HepG2 (cell line): ENCODE results near the gene MYH7B. TPM values are rescaled to one million over a fixed set of nuclear protein-coding genes. Genes with fewer than 3 reads are reported as not detected.

Source experiments
- ATAC-seq: fragments of 200-7000 bp; cut with Tn5 transposase; 3 replicates; pipeline ENCODE4 v1.9.1; 2020; ENCODE audit warnings: mild to moderate bottlenecking, moderate library complexity
- BruUV-seq: library from RNA; stranded (reverse); fragments of 400-500 nt; replicated peaks from 2 replicates; lab custom pipeline; 2021; lab: Mats Ljungman, UMichigan
- CTCF ChIA-PET: fragments of 300-600 bp; formaldehyde crosslinking; extraction: SDS; loops from one replicate; lab custom pipeline; 2021; ENCODE audit warnings: low total read pairs, inconsistent platforms, low intra/inter-chr PET ratio; lab: Yijun Ruan, JAX
- POLR2A ChIA-PET: fragments of 350-600 bp; sonication (Branson Sonifier 250); formaldehyde crosslinking; loops from one replicate; lab custom pipeline; 2020; ENCODE audit warnings: antibody characterized with exemption, inconsistent platforms; lab: Yijun Ruan, JAX
- DNase-seq: peaks from one replicate; pipeline ENCODE4 v3.0.0-alpha.2; 2015; ENCODE audit warnings: low spot score
- FAIRE-seq: peaks from 3 replicates; lab custom pipeline; 2011; peaks lifted over from hg19 to GRCh38; lab: Jason Lieb, UNC
- H2AFZ ChIP-seq: one replicate; pipeline ENCODE4 v1.6.1; 2011; ENCODE audit warnings: low read length, inconsistent platforms
- H3K27ac ChIP-seq: fragments of 300-600 bp; 3 replicates; pipeline ENCODE4 v1.8.0; 2011; ENCODE audit warnings: mixed run types, mild to moderate bottlenecking, mixed read lengths, low read length, inconsistent platforms; ENCODE audit not compliant: insufficient read depth; ENCODE audit errors: extremely low read length
- H3K27me3 ChIP-seq, 2 experiments: fragments of 200-600 bp in 1 of 2; 2 replicates in 1 of 2; 3 replicates in 1 of 2; pipeline versions ENCODE4 v1.6.0 to v1.8.0; 2011; ENCODE audit warnings: low read length in 2 of 2, mild to moderate bottlenecking in 2 of 2, moderate library complexity in 2 of 2, inconsistent platforms in 1 of 2; ENCODE audit not compliant: insufficient read depth in 2 of 2, control insufficient read depth in 1 of 2
- H3K36me3 ChIP-seq, 2 experiments: fragments of 200-600 bp in 1 of 2; replicated peaks in 1 of 2; 2 replicates in 1 of 2; 3 replicates in 1 of 2; pipeline versions ENCODE4 v1.5.1 to v1.8.0; 2011; ENCODE audit warnings: low read length in 2 of 2, inconsistent platforms in 1 of 2; ENCODE audit not compliant: insufficient read depth in 2 of 2, control insufficient read depth in 1 of 2
- H3K4me1 ChIP-seq: 2 replicates; pipeline ENCODE4 v1.5.1; 2012; ENCODE audit warnings: low read length, inconsistent platforms; ENCODE audit not compliant: insufficient read depth
- H3K4me2 ChIP-seq: 2 replicates; pipeline ENCODE4 v1.6.0; 2011; ENCODE audit warnings: low read depth, low read length, inconsistent platforms
- H3K4me3 ChIP-seq, 3 experiments: fragments of 200-600 bp in 1 of 3; sonication (generic), shearing (Covaris generic) in 1 of 3; replicated peaks in 1 of 3; 2 replicates each; pipeline ENCODE4 v1.5.1; 2011 to 2016; ENCODE audit warnings: low read length in 3 of 3, inconsistent platforms in 2 of 3, low read depth in 2 of 3, mild to moderate bottlenecking in 2 of 3, control low read depth in 1 of 3, mixed read lengths in 1 of 3; ENCODE audit not compliant: insufficient read depth in 1 of 3
- H3K79me2 ChIP-seq: one replicate; pipeline ENCODE4 v1.6.1; 2011; ENCODE audit warnings: low read length, inconsistent platforms; ENCODE audit not compliant: insufficient read depth
- H3K9ac ChIP-seq: 2 replicates; pipeline ENCODE4 v1.6.0; 2011; ENCODE audit warnings: mild to moderate bottlenecking, low read depth, low read length, inconsistent platforms; ENCODE audit not compliant: insufficient read depth
- H3K9me3 ChIP-seq: 2 replicates; pipeline ENCODE4 v1.5.1; 2012; ENCODE audit warnings: mild to moderate bottlenecking, low read length
- H4K20me1 ChIP-seq: 2 replicates; pipeline ENCODE4 v1.6.0; 2011; ENCODE audit warnings: inconsistent platforms, mild to moderate bottlenecking, low read length, moderate library complexity; ENCODE audit not compliant: insufficient read depth
- DNMT1 ChIP-seq: sonication (generic); formaldehyde crosslinking; IDR thresholded peaks from 2 replicates; pipeline ENCODE4 v1.5.1; 2020; ENCODE audit warnings: mild to moderate bottlenecking, missing genetic modification reagents
- GATAD1 ChIP-seq: IDR thresholded peaks from 2 replicates; pipeline ENCODE4 v1.6.1; 2016; ENCODE audit warnings: missing genetic modification reagents, missing compliant biosample characterization
- GLI4 ChIP-seq: sonication (generic); formaldehyde crosslinking; IDR thresholded peaks from 2 replicates; pipeline ENCODE4 v1.5.1; 2020; ENCODE audit warnings: missing genetic modification reagents, mild to moderate bottlenecking, moderate library complexity, borderline replicate concordance
- HNF4A ChIP-seq: sonication (generic); formaldehyde crosslinking; IDR thresholded peaks from 2 replicates; pipeline ENCODE4 v1.4.0; 2020; ENCODE audit warnings: missing genetic modification reagents
- HNF4G ChIP-seq, 2 experiments: sonication (generic) in 1 of 2; formaldehyde crosslinking in 1 of 2; IDR thresholded peaks; 2 replicates each; pipeline versions ENCODE4 v1.4.0 to v1.6.1; 2011 to 2020; ENCODE audit warnings: borderline replicate concordance in 2 of 2, low read depth in 2 of 2, mild to moderate bottlenecking in 2 of 2, low read length in 1 of 2, missing genetic modification reagents in 1 of 2, moderate library complexity in 1 of 2
- KDM6A ChIP-seq: IDR thresholded peaks from 2 replicates; pipeline ENCODE4 v1.6.1; 2016; ENCODE audit warnings: low read depth
- MIXL1 ChIP-seq: IDR thresholded peaks from 2 replicates; pipeline ENCODE4 v1.6.1; 2016
- NAIF1 ChIP-seq: sonication (generic); formaldehyde crosslinking; IDR thresholded peaks from 2 replicates; pipeline ENCODE4 v1.5.0; 2020; ENCODE audit warnings: mild to moderate bottlenecking, missing genetic modification reagents, borderline replicate concordance
- ZBTB38 ChIP-seq: sonication (generic); formaldehyde crosslinking; IDR thresholded peaks from 2 replicates; pipeline ENCODE4 v1.5.1; 2020; ENCODE audit warnings: mild to moderate bottlenecking, missing genetic modification reagents
- ZFX ChIP-seq: sonication (generic); formaldehyde crosslinking; IDR thresholded peaks from 2 replicates; pipeline ENCODE4 v1.4.0; 2020; ENCODE audit warnings: mild to moderate bottlenecking, low read depth, missing genetic modification reagents, moderate library complexity
- ZNF17 ChIP-seq: sonication (generic); formaldehyde crosslinking; IDR thresholded peaks from 2 replicates; pipeline ENCODE4 v1.5.0; 2020; ENCODE audit warnings: mild to moderate bottlenecking, missing genetic modification reagents
- ZNF296 ChIP-seq: sonication (generic); formaldehyde crosslinking; conservative IDR thresholded peaks from 2 replicates; pipeline ENCODE4 v1.5.0; 2020; ENCODE audit warnings: mild to moderate bottlenecking, missing genetic modification reagents
- ZNF883 ChIP-seq: sonication (generic); formaldehyde crosslinking; IDR thresholded peaks from 2 replicates; pipeline ENCODE4 v1.5.1; 2020; ENCODE audit warnings: mild to moderate bottlenecking, missing genetic modification reagents; ENCODE audit errors: not compliant biosample characterization
- WGBS: methylation state at CpG from one replicate; pipeline ENCODE4 v1.1.6; 2017; ENCODE audit warnings: low lambda C conversion rate; 5-methylcytosine and 5-hydroxymethylcytosine counted together
- in situ Hi-C: cut with HindIII; loops from 2 replicates; pipeline ENCODE4 v1.10.0; 2017; ENCODE audit warnings: low pct_unique_long_range_greater_than_20kb; ENCODE audit not compliant: extremely low pct_ligation_motif_present
- intact Hi-C: fragments of 100-400 bp; cut with micrococcal nuclease; formaldehyde crosslinking; loops from one replicate; pipeline ENCODE4 v1.10.0; 2022; ENCODE audit not compliant: unreplicated experiment
- polyA plus RNA-seq, 8 experiments: library from polyadenylated mRNA; depleted of rRNA in 3 of 8; stranded (reverse) in 7 of 8; unstranded in 1 of 8; fragments of >200 nt; fragmentation: Illumina TruSeq in 4 of 8; extraction: Trizol in 4 of 8; gene quantifications; 2 replicates each; pipeline versions ENCODE4 v1.2.1 to v1.2.3, GENCODE V29; 2011 to 2016; ENCODE audit warnings: low read depth in 4 of 8, missing spikeins in 1 of 8, mixed read lengths in 1 of 8; ENCODE audit not compliant: insufficient read depth in 1 of 8
- total RNA-seq, 5 experiments: library from RNA; depleted of rRNA; stranded (reverse); fragments of >200 nt; fragmentation: Illumina TruSeq; extraction: Trizol; gene quantifications; 2 replicates each; pipeline ENCODE4 v1.2.3, GENCODE V29; 2016; ENCODE audit warnings: low read depth in 1 of 5
- TF ChIP-seq, protein P1 (sequence below): sonication (generic); formaldehyde crosslinking; IDR thresholded peaks from 2 replicates; pipeline ENCODE4 v1.5.1; 2020; ENCODE audit warnings: missing genetic modification reagents, mild to moderate bottlenecking, borderline replicate concordance
- TF ChIP-seq, protein P2 (sequence below): sonication (generic); formaldehyde crosslinking; IDR thresholded peaks from 2 replicates; pipeline ENCODE4 v1.9.0; 2021; ENCODE audit warnings: mild to moderate bottlenecking, missing genetic modification reagents
- TF ChIP-seq, protein P3 (sequence below): sonication (generic); formaldehyde crosslinking; IDR thresholded peaks from 2 replicates; pipeline ENCODE4 v1.8.0; 2022; ENCODE audit warnings: mild to moderate bottlenecking, missing genetic modification reagents, moderate library complexity

The MYH7B gene
- total and polyA plus RNA-seq, 2 of the 13 experiments (the other 11 are each of a cell fraction or from before 2014, with no cell fraction given) = 0.05 to 0.20 TPM

DNA sequence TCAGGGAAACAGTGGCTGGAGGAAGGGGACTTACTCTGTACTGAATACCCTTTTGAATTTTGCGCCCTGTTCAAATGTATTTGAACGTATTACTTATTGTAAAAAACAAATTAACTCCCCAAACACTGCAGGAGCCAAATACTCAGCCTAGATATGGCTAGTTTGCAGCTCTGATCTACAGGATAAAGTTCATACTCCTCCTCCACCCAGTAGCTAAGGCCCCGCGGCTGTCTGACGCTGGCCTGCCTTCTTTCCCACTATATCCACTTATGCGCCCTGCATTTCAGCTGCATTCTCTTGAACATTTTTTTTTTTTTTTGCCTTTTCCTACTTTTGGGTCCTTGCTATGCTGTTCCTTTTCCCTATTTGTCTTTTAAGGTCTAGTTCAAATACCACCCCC is 6.5 kb upstream of the MYH7B start:
- H3K9ac ChIP-seq = no peak overlapping the region
- H3K9me3 ChIP-seq = no peaks in the 10 kb centered on the region
- peaks cover 8 to 28% of the 10 kb centered on the region in 2 experiments; a peak in 4 of 5 replicates for H3K36me3 ChIP-seq
- intact Hi-C loops (no loop called here), in situ Hi-C loops (no loop called here)
- no peaks in the 10 kb centered on the region for H3K27me3 ChIP-seq
- H3K4me3 ChIP-seq = no peak overlapping the region
- WGBS = 73% methylated on average over 6 of the region's 6 CpGs
- H3K4me2 ChIP-seq = no peak overlapping the region
- POLR2A ChIA-PET = no interaction called here
- CTCF ChIA-PET = no interaction called here
- peak; percentile 56 for FAIRE-seq
- H2AFZ ChIP-seq = no peak overlapping the region
- peaks cover 34% of the 10 kb centered on the region for H3K4me1 ChIP-seq
- DNase-seq = no peak
- BruUV-seq = no TSS peak
- H3K27ac ChIP-seq = peak overlapping the region; percentile 12
- no peaks in the 10 kb centered on the region for H3K79me2 ChIP-seq
- ATAC-seq = peak; percentile 79
- no peaks in the 10 kb centered on the region for H4K20me1 ChIP-seq
- TF ChIP-seq MIXL1 (CRISPR knock-in tag) (no peak), NAIF1 (CRISPR knock-in tag) (no peak), ZNF883 (no peak), GATAD1 (CRISPR knock-in tag) (no peak), DNMT1 (CRISPR knock-in tag) (no peak), HNF4A (CRISPR knock-in tag) (0 out of 2 replicates have a peak, but pooled peaks have one; percentile 13), HNF4G (IDR thresholded peaks at IDR 0.05; ENCODE audit: borderline replicate concordance, low read depth, low read length) (0 out of 2 replicates have a peak, but pooled peaks have one; percentile 9), HNF4G (CRISPR knock-in tag; IDR thresholded peaks at IDR 0.05; ENCODE audit: borderline replicate concordance, low read depth) (no peak), KDM6A (CRISPR knock-in tag) (no peak), ZFX (CRISPR knock-in tag) (no peak), GLI4 (CRISPR knock-in tag) (no peak), ZNF296 (CRISPR knock-in tag) (no peak), ZBTB38 (CRISPR knock-in tag) (peak; percentile 54; the same call in 1 of the 2 replicates), ZNF17 (CRISPR knock-in tag) (no peak)
- TF ChIP-seq, protein P1, sequence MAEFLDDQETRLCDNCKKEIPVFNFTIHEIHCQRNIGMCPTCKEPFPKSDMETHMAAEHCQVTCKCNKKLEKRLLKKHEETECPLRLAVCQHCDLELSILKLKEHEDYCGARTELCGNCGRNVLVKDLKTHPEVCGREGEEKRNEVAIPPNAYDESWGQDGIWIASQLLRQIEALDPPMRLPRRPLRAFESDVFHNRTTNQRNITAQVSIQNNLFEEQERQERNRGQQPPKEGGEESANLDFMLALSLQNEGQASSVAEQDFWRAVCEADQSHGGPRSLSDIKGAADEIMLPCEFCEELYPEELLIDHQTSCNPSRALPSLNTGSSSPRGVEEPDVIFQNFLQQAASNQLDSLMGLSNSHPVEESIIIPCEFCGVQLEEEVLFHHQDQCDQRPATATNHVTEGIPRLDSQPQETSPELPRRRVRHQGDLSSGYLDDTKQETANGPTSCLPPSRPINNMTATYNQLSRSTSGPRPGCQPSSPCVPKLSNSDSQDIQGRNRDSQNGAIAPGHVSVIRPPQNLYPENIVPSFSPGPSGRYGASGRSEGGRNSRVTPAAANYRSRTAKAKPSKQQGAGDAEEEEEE (CRISPR knock-in tag) = no peak
- TF ChIP-seq, protein P2, sequence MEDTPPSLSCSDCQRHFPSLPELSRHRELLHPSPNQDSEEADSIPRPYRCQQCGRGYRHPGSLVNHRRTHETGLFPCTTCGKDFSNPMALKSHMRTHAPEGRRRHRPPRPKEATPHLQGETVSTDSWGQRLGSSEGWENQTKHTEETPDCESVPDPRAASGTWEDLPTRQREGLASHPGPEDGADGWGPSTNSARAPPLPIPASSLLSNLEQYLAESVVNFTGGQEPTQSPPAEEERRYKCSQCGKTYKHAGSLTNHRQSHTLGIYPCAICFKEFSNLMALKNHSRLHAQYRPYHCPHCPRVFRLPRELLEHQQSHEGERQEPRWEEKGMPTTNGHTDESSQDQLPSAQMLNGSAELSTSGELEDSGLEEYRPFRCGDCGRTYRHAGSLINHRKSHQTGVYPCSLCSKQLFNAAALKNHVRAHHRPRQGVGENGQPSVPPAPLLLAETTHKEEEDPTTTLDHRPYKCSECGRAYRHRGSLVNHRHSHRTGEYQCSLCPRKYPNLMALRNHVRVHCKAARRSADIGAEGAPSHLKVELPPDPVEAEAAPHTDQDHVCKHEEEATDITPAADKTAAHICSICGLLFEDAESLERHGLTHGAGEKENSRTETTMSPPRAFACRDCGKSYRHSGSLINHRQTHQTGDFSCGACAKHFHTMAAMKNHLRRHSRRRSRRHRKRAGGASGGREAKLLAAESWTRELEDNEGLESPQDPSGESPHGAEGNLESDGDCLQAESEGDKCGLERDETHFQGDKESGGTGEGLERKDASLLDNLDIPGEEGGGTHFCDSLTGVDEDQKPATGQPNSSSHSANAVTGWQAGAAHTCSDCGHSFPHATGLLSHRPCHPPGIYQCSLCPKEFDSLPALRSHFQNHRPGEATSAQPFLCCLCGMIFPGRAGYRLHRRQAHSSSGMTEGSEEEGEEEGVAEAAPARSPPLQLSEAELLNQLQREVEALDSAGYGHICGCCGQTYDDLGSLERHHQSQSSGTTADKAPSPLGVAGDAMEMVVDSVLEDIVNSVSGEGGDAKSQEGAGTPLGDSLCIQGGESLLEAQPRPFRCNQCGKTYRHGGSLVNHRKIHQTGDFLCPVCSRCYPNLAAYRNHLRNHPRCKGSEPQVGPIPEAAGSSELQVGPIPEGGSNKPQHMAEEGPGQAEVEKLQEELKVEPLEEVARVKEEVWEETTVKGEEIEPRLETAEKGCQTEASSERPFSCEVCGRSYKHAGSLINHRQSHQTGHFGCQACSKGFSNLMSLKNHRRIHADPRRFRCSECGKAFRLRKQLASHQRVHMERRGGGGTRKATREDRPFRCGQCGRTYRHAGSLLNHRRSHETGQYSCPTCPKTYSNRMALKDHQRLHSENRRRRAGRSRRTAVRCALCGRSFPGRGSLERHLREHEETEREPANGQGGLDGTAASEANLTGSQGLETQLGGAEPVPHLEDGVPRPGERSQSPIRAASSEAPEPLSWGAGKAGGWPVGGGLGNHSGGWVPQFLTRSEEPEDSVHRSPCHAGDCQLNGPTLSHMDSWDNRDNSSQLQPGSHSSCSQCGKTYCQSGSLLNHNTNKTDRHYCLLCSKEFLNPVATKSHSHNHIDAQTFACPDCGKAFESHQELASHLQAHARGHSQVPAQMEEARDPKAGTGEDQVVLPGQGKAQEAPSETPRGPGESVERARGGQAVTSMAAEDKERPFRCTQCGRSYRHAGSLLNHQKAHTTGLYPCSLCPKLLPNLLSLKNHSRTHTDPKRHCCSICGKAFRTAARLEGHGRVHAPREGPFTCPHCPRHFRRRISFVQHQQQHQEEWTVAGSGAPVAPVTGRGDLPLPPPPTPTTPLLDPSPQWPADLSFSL (CRISPR knock-in tag) = no peak
- TF ChIP-seq, protein P3, sequence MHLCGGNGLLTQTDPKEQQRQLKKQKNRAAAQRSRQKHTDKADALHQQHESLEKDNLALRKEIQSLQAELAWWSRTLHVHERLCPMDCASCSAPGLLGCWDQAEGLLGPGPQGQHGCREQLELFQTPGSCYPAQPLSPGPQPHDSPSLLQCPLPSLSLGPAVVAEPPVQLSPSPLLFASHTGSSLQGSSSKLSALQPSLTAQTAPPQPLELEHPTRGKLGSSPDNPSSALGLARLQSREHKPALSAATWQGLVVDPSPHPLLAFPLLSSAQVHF = no peak
